IMR-90 (cell line): Measurements from ENCODE around the gene GATAD2A. TPM values are rescaled to one million over a fixed set of nuclear protein-coding genes. Genes with fewer than 3 reads are reported as not detected.

Experiments used
- ATAC-seq: fragments of 200-7000 bp; cut with Tn5 transposase; 2 replicates; pipeline ENCODE4 v1.9.1; 2020; ENCODE audit warnings: low read depth, mild to moderate bottlenecking, moderate library complexity
- BruUV-seq: library from RNA; stranded (reverse); fragments of 400-500 nt; replicated peaks from 2 replicates; lab custom pipeline; 2021; lab: Mats Ljungman, UMichigan
- CTCF ChIA-PET: fragments of 300-600 bp; formaldehyde crosslinking; extraction: SDS; loops from one replicate; lab custom pipeline; 2021; ENCODE audit warnings: antibody characterized with exemption; lab: Yijun Ruan, JAX
- POLR2A ChIA-PET: fragments of 300-600 bp; sonication (Branson Sonifier 250); formaldehyde crosslinking; loops from one replicate; lab custom pipeline; 2022; ENCODE audit warnings: antibody characterized with exemption; ENCODE audit not compliant: unreplicated experiment; lab: Charles Lee
- DNase-seq: peaks from one replicate; pipeline ENCODE4 v3.0.0; 2013
- H2AFZ ChIP-seq: replicated peaks from 2 replicates; pipeline ENCODE3; 2013; ENCODE audit warnings: low read length, mild to moderate bottlenecking; ENCODE audit not compliant: poor library complexity
- H2AK5ac ChIP-seq: 2 replicates; pipeline ENCODE4 v1.6.1; 2013; ENCODE audit warnings: low read depth, low read length, inconsistent platforms
- H2AK9ac ChIP-seq: replicated peaks from 2 replicates; pipeline ENCODE3; 2013; ENCODE audit warnings: mild to moderate bottlenecking, low read depth, low read length, moderate library complexity; ENCODE audit not compliant: poor library complexity
- H2BK120ac ChIP-seq: 2 replicates; pipeline ENCODE4 v1.6.1; 2013; ENCODE audit warnings: low read depth, low read length, inconsistent platforms
- H2BK15ac ChIP-seq: 3 replicates; pipeline ENCODE4 v1.6.1; 2013; ENCODE audit warnings: low read depth, low read length, inconsistent platforms
- H2BK20ac ChIP-seq: 2 replicates; pipeline ENCODE4 v1.6.1; 2013; ENCODE audit warnings: low read depth, mild to moderate bottlenecking, inconsistent platforms, low read length, moderate library complexity
- H2BK5ac ChIP-seq: 2 replicates; pipeline ENCODE4 v1.6.1; 2013; ENCODE audit warnings: mild to moderate bottlenecking, low read depth, low read length, inconsistent platforms; ENCODE audit not compliant: poor library complexity, severe bottlenecking
- H3K14ac ChIP-seq: replicated peaks from 2 replicates; pipeline ENCODE4 v1.6.1; 2013; ENCODE audit warnings: low read depth, low read length, inconsistent platforms
- H3K18ac ChIP-seq: 2 replicates; pipeline ENCODE4 v1.6.1; 2013; ENCODE audit warnings: low read depth, low read length, control low read depth
- H3K23ac ChIP-seq: 2 replicates; pipeline ENCODE4 v1.6.1; 2013; ENCODE audit warnings: low read depth, low read length, inconsistent platforms
- H3K27ac ChIP-seq: 2 replicates; pipeline ENCODE4 v1.5.1; 2013; ENCODE audit warnings: mild to moderate bottlenecking, control low read depth, low read length; ENCODE audit not compliant: insufficient read depth
- H3K27me3 ChIP-seq: 2 replicates; pipeline ENCODE4 v1.6.1; 2013; ENCODE audit warnings: low read length; ENCODE audit not compliant: control insufficient read depth, insufficient read depth
- H3K36me3 ChIP-seq: 2 replicates; pipeline ENCODE4 v1.6.1; 2013; ENCODE audit warnings: low read length, mixed read lengths; ENCODE audit not compliant: control insufficient read depth, insufficient read depth
- H3K4ac ChIP-seq: 2 replicates; pipeline ENCODE4 v1.6.1; 2013; ENCODE audit warnings: low read depth, low read length, inconsistent platforms
- H3K4me1 ChIP-seq: 2 replicates; pipeline ENCODE4 v1.6.1; 2013; ENCODE audit warnings: low read length, mixed read lengths; ENCODE audit not compliant: control insufficient read depth, insufficient read depth
- H3K4me2 ChIP-seq: 2 replicates; pipeline ENCODE4 v1.6.1; 2013; ENCODE audit warnings: low read depth, mild to moderate bottlenecking, control low read depth, low read length, moderate library complexity
- H3K4me3 ChIP-seq: 2 replicates; pipeline ENCODE4 v1.5.1; 2013; ENCODE audit warnings: low read depth, mild to moderate bottlenecking, control low read depth, low read length, moderate library complexity; ENCODE audit not compliant: insufficient read depth
- H3K56ac ChIP-seq: 2 replicates; pipeline ENCODE4 v1.6.1; 2013; ENCODE audit warnings: low read length, inconsistent platforms; ENCODE audit not compliant: insufficient read depth; ENCODE audit errors: extremely low read depth
- H3K79me1 ChIP-seq, 2 experiments: 2 replicates each; pipeline ENCODE4 v1.6.1; 2013; ENCODE audit warnings: low read length in 2 of 2, inconsistent platforms in 1 of 2, low read depth in 1 of 2
- H3K9ac ChIP-seq: 2 replicates; pipeline ENCODE4 v1.6.1; 2013; ENCODE audit warnings: low read depth, low read length, control low read depth
- H3K9me1 ChIP-seq: 2 replicates; pipeline ENCODE4 v1.6.1; 2013; ENCODE audit warnings: low read length, inconsistent platforms; ENCODE audit not compliant: insufficient read depth
- H3K9me3 ChIP-seq: 2 replicates; pipeline ENCODE4 v1.6.1; 2013; ENCODE audit warnings: low read length; ENCODE audit not compliant: control insufficient read depth, insufficient read depth
- H4K20me1 ChIP-seq: 2 replicates; pipeline ENCODE4 v1.6.1; 2013; ENCODE audit warnings: low read length, inconsistent platforms; ENCODE audit not compliant: insufficient read depth
- H4K5ac ChIP-seq: 2 replicates; pipeline ENCODE4 v1.6.1; 2013; ENCODE audit warnings: mild to moderate bottlenecking, low read depth, low read length, control low read depth
- H4K8ac ChIP-seq, 2 experiments: 2 replicates each; pipeline ENCODE4 v1.6.1; 2013; ENCODE audit warnings: low read depth in 2 of 2, low read length in 2 of 2, control low read depth in 1 of 2, inconsistent platforms in 1 of 2
- H4K91ac ChIP-seq: 2 replicates; pipeline ENCODE4 v1.6.1; 2013; ENCODE audit warnings: low read depth, low read length, inconsistent platforms; ENCODE audit not compliant: insufficient read depth
- CEBPB ChIP-seq: IDR thresholded peaks from 2 replicates; pipeline ENCODE4 v1.6.1; 2012; ENCODE audit warnings: low read depth, low read length, improper control_type of control experiment
- WGBS, 2 experiments: methylation state at CpG; one replicate each; pipeline versions ENCODE4 v1.1.5 to v1.1.7; 2013; ENCODE audit warnings: missing lambda C conversion rate in 2 of 2; ENCODE audit not compliant: insufficient read length in 1 of 2; ENCODE audit errors: extremely low coverage in 2 of 2; 5-methylcytosine and 5-hydroxymethylcytosine counted together
- dilution Hi-C: fragments of 300-500 bp; cut with HindIII; formaldehyde crosslinking; loops from one replicate; pipeline ENCODE4 v1.14.3; 2018; ENCODE audit warnings: low sequenced_read_pairs; ENCODE audit not compliant: unreplicated experiment
- in situ Hi-C: fragments of 300-500 bp; cut with MboI; formaldehyde crosslinking; loops from 3 replicates; pipeline ENCODE4 v1.14.3; 2019; ENCODE audit warnings: low sequenced_read_pairs, inconsistent platforms, mixed read lengths
- intact Hi-C: fragments of 100-400 bp; cut with micrococcal nuclease; formaldehyde crosslinking; loops from 2 replicates; pipeline ENCODE4 v1.10.0; 2022
- polyA plus RNA-seq, 3 experiments: library from polyadenylated mRNA; depleted of rRNA; stranded (reverse); fragments of >200 nt; gene quantifications; 2 replicates each; pipeline ENCODE4 v1.2.3, GENCODE V29; 2012; ENCODE audit warnings: low replicate concordance in 1 of 3
- total RNA-seq: library from RNA; depleted of rRNA; stranded (reverse); fragments of >200 nt; gene quantifications from 2 replicates; pipeline ENCODE4 v1.2.3, GENCODE V29; 2012

GATAD2A gene
- total and polyA plus RNA-seq, 2 of the 4 experiments (the other 2 are of a cell fraction): 23.5 to 33.2 TPM

DNA sequence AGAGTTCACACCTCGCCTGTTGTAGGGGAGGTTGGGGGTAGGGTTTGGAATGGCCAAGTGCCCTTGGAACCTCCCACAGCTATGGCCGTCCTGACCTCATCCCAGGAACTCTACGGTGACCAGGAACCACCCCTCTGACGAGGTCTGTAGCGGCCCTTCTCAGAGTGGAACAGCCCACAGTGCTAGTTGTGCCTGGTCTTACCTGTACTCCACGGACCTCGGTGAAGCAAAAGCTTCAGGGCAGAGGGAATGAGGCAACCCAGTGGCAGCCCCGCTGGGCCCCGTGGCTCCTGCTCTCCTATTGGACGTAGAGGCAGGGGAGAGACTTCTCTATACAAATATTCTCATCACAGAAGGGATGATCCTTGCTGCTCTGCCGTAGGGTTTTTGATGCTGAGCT lies 102.7 kb downstream of the GATAD2A start:
- Histone ChIP-seq H3K4ac (no peak overlapping the region), H3K36me3 (peaks cover 30% of the 10 kb centered on the region), H3K79me1 (peaks cover 0 to 3% of the 10 kb centered on the region in 2 experiments; a peak in 2 of 4 replicates), H3K9me3 (no peaks in the 10 kb centered on the region), H4K8ac (no peak overlapping the region), H2AK9ac (no peak overlapping the region), H3K4me3 (no peak overlapping the region), H3K23ac (no peak overlapping the region), H2AK5ac (no peak overlapping the region), H3K56ac (no peak overlapping the region), H3K27me3 (no peaks in the 10 kb centered on the region), H4K20me1 (no peaks in the 10 kb centered on the region; the same call in 1 of the 2 replicates), H3K4me2 (no peak overlapping the region), H2BK5ac (no peak overlapping the region), H4K5ac (no peak overlapping the region), H3K9ac (no peak overlapping the region), H2BK20ac (no peak overlapping the region), H3K18ac (no peak overlapping the region), H3K14ac (no peak overlapping the region), H2BK120ac (no peak overlapping the region), H2BK15ac (no peak overlapping the region), H4K91ac (no peak overlapping the region), H2AFZ (no peak overlapping the region), H3K4me1 (no peaks in the 10 kb centered on the region), H3K9me1 (peaks cover 5% of the 10 kb centered on the region; the same call in 1 of the 2 replicates), H3K27ac (no peak overlapping the region)
- in situ Hi-C loops: no loop called here
- ATAC-seq: no peak
- no peak for DNase-seq
- ChIA-PET POLR2A (no interaction called here), CTCF (no interaction called here)
- WGBS, 2 experiments: 81% methylated on average over 3 of the region's 11 CpGs; no CpG with 5 or more reads in 1 of the 2 experiments
- intact Hi-C loops: no loop called here
- dilution Hi-C loops: no loop called here
- no peak for TF ChIP-seq CEBPB
- no TSS peak for BruUV-seq
